HL-60 (cell line): ENCODE measurements around the gene DNAJC5G.

Experiments used
- DNase-seq, 2 experiments: peaks; one replicate each; pipeline ENCODE4 v3.0.0-alpha.2; 2010 to 2020; ENCODE audit warnings: low read depth in 1 of 2, low spot score in 1 of 2
- H3K27ac ChIP-seq: fragments of 250-450 bp; sonication (Bioruptor Pico); replicated peaks from 2 replicates; pipeline ENCODE4 v1.5.1; 2020; ENCODE audit warnings: mild to moderate bottlenecking, moderate library complexity
- H3K27me3 ChIP-seq: fragments of 250-450 bp; sonication (Bioruptor Pico); 2 replicates; pipeline ENCODE4 v1.5.1; 2021; ENCODE audit warnings: mild to moderate bottlenecking, moderate library complexity; ENCODE audit not compliant: insufficient read depth, poor library complexity, severe bottlenecking
- H3K4me3 ChIP-seq: replicated peaks from 2 replicates; pipeline ENCODE4 v1.5.1; 2011; ENCODE audit warnings: mild to moderate bottlenecking, control low read depth, low read length; ENCODE audit not compliant: insufficient read depth
- CTCF ChIP-seq: IDR thresholded peaks from one replicate; pipeline ENCODE4 v1.5.1; 2011; ENCODE audit warnings: low read length, control low read depth, inconsistent platforms; ENCODE audit not compliant: insufficient read depth
- GABPA ChIP-seq: IDR thresholded peaks from 2 replicates; pipeline ENCODE4 v1.6.1; 2012; ENCODE audit warnings: low read depth
- POLR2AphosphoS5 ChIP-seq: IDR thresholded peaks from 2 replicates; pipeline ENCODE4 v1.6.1; 2012; ENCODE audit warnings: low read depth
- REST ChIP-seq: IDR thresholded peaks from 2 replicates; pipeline ENCODE4 v1.6.1; 2012; ENCODE audit warnings: low read depth; ENCODE audit not compliant: insufficient replicate concordance
- SPI1 ChIP-seq: IDR thresholded peaks from 2 replicates; pipeline ENCODE4 v1.6.1; 2012; ENCODE audit warnings: low read depth, mild to moderate bottlenecking, borderline replicate concordance

Gene DNAJC5G

GRCh38 chr2:27231921-27232320 lies 43.3 kb upstream of the DNAJC5G start:
- H3K27me3 ChIP-seq: no peaks in the 10 kb centered on the region
- DNase-seq: no peak
- H3K27ac ChIP-seq: no peak overlapping the region
- TF ChIP-seq CTCF: no peak
- TF ChIP-seq SPI1: no peak
- TF ChIP-seq GABPA: no peak
- TF ChIP-seq POLR2AphosphoS5: no peak
- TF ChIP-seq REST: no peak
- H3K4me3 ChIP-seq: no peak overlapping the region

DNA sequence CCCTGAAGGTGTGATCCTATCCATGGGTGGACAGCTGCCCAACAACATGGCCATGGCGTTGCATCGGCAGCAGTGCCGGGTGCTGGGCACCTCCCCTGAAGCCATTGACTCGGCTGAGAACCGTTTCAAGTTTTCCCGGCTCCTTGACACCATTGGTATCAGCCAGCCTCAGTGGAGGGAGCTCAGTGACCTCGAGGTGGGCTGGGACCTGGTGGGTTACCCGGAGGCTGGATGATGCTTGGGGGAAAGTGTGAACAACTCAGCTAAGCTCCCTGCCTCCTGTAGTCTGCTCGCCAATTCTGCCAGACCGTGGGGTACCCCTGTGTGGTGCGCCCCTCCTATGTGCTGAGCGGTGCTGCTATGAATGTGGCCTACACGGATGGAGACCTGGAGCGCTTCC lies 41.9 kb upstream of the DNAJC5G start:
- Histone ChIP-seq H3K27ac (no peak overlapping the region), H3K4me3 (no peak overlapping the region), H3K27me3 (no peaks in the 10 kb centered on the region)
- DNase-seq: no peak
- TF ChIP-seq REST (no peak), GABPA (no peak), POLR2AphosphoS5 (no peak), CTCF (no peak), SPI1 (no peak)

DNA sequence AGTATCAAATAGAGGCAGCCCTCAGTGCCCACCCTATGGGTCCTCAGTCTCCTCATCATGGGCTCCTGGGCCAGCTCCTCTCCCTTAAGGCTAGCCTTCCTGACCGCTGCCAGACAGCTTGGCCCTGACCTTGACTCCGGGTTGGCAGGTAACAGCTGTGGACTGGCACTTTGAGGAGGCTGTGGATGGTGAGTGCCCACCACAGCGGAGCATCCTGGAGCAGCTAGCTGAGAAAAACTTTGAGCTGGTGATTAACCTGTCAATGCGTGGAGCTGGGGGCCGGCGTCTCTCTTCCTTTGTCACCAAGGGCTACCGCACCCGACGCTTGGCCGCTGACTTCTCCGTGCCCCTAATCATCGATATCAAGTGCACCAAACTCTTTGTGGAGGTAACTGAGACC lies 39.1 kb upstream of the DNAJC5G start:
- TF ChIP-seq GABPA (no peak), SPI1 (no peak), REST (no peak), POLR2AphosphoS5 (no peak), CTCF (no peak)
- DNase-seq: no peak
- Histone ChIP-seq H3K27me3 (no peaks in the 10 kb centered on the region), H3K4me3 (no peak overlapping the region), H3K27ac (no peak overlapping the region)
